ENCODE measurements around the gene GRK3. TPM values are rescaled to one million over a fixed set of nuclear protein-coding genes. Genes with fewer than 3 reads are reported as not detected.

Gene GRK3
- total and polyA plus RNA-seq, 10 of the 15 experiments (the other 5 are each of a cell fraction or from before 2014, with no cell fraction given) = 3.1 to 35.1 (median 14.7) TPM

DNA sequence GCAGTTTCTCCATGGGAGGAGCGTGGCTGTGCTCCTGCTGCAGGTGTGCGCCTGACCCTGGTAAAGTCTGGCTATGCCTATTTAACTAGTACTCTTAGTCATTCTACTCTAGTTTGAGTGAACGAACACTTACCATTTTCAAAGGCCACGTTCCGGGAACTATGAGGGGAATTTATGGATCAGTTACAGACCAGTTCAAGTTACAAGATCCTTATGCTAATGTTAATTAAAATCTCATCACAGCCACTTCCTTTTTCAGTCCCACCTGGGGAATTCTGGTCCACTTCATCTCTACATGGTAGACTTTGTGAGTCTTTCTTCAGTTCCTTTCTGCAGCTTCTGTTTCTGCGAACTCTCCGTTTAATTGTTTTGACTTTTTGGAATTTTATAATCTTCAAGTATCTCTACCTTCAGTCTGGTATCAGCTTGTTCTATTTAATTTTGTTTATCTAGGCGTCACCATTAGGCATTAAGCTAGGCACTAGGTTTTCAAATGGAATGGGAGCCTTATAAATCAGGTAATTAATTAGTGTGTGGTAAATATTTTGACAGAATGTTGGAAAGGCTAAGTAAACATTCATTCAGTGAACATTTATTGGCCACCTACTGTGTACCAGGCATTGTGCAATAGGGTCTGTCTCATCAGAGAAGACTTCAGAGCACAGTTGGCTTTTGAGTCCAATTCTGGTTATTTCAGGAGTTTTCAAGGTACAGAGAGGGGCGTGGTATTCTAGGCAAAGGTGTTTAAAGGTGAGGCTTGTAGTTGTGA is 78.9 kb downstream of the GRK3 start (continued):
- TF ChIP-seq EP300 (IDR thresholded peaks at IDR 0.05; ENCODE audit: borderline replicate concordance in 1 of 2, control insufficient read depth in 1 of 2, low read depth in 2 of 2, low read length in 2 of 2) = no peak; a peak in 1 of 4 replicates
- TF ChIP-seq, protein P1, sequence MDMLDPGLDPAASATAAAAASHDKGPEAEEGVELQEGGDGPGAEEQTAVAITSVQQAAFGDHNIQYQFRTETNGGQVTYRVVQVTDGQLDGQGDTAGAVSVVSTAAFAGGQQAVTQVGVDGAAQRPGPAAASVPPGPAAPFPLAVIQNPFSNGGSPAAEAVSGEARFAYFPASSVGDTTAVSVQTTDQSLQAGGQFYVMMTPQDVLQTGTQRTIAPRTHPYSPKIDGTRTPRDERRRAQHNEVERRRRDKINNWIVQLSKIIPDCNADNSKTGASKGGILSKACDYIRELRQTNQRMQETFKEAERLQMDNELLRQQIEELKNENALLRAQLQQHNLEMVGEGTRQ (IDR thresholded peaks at IDR 0.05; ENCODE audit: borderline replicate concordance, low read depth, low read length) = no peak
- peak; percentile 52 for TF ChIP-seq MTA2 (IDR thresholded peaks at IDR 0.05; ENCODE audit: low read depth)
- no peak for TF ChIP-seq HDAC2 (IDR thresholded peaks at IDR 0.05)
- TF ChIP-seq, protein P2, sequence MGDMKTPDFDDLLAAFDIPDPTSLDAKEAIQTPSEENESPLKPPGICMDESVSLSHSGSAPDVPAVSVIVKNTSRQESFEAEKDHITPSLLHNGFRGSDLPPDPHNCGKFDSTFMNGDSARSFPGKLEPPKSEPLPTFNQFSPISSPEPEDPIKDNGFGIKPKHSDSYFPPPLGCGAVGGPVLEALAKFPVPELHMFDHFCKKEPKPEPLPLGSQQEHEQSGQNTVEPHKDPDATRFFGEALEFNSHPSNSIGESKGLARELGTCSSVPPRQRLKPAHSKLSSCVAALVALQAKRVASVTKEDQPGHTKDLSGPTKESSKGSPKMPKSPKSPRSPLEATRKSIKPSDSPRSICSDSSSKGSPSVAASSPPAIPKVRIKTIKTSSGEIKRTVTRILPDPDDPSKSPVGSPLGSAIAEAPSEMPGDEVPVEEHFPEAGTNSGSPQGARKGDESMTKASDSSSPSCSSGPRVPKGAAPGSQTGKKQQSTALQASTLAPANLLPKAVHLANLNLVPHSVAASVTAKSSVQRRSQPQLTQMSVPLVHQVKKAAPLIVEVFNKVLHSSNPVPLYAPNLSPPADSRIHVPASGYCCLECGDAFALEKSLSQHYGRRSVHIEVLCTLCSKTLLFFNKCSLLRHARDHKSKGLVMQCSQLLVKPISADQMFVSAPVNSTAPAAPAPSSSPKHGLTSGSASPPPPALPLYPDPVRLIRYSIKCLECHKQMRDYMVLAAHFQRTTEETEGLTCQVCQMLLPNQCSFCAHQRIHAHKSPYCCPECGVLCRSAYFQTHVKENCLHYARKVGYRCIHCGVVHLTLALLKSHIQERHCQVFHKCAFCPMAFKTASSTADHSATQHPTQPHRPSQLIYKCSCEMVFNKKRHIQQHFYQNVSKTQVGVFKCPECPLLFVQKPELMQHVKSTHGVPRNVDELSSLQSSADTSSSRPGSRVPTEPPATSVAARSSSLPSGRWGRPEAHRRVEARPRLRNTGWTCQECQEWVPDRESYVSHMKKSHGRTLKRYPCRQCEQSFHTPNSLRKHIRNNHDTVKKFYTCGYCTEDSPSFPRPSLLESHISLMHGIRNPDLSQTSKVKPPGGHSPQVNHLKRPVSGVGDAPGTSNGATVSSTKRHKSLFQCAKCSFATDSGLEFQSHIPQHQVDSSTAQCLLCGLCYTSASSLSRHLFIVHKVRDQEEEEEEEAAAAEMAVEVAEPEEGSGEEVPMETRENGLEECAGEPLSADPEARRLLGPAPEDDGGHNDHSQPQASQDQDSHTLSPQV (IDR thresholded peaks at IDR 0.05) = no peak
- no peak for TF ChIP-seq CREB1 (IDR thresholded peaks at IDR 0.05; ENCODE audit: low read depth)
- TF ChIP-seq, protein P3, sequence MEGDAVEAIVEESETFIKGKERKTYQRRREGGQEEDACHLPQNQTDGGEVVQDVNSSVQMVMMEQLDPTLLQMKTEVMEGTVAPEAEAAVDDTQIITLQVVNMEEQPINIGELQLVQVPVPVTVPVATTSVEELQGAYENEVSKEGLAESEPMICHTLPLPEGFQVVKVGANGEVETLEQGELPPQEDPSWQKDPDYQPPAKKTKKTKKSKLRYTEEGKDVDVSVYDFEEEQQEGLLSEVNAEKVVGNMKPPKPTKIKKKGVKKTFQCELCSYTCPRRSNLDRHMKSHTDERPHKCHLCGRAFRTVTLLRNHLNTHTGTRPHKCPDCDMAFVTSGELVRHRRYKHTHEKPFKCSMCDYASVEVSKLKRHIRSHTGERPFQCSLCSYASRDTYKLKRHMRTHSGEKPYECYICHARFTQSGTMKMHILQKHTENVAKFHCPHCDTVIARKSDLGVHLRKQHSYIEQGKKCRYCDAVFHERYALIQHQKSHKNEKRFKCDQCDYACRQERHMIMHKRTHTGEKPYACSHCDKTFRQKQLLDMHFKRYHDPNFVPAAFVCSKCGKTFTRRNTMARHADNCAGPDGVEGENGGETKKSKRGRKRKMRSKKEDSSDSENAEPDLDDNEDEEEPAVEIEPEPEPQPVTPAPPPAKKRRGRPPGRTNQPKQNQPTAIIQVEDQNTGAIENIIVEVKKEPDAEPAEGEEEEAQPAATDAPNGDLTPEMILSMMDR (IDR thresholded peaks at IDR 0.05 in 2 of 3, conservative IDR thresholded peaks at IDR 0.05 in 1 of 3; ENCODE audit: control insufficient read depth in 2 of 3, extremely low read depth in 1 of 3, insufficient read depth in 1 of 3, low read depth in 3 of 3, low read length in 3 of 3) = no peak
- TF ChIP-seq TARDBP (IDR thresholded peaks at IDR 0.05; ENCODE audit: borderline replicate concordance) = no peak
- no peak for TF ChIP-seq ATF2 (IDR thresholded peaks at IDR 0.05; ENCODE audit: low read length)
- TF ChIP-seq CEBPB (IDR thresholded peaks at IDR 0.05; ENCODE audit: borderline replicate concordance in 1 of 2, low read depth in 2 of 2, low read length in 2 of 2) = no peak
- TF ChIP-seq SPI1 (IDR thresholded peaks at IDR 0.05; ENCODE audit: borderline replicate concordance, insufficient read depth, low read depth, low read length) = peak; percentile 83
- peak; percentile 44 for TF ChIP-seq MEF2B (IDR thresholded peaks at IDR 0.05; ENCODE audit: partially characterized antibody, poor library complexity, severe bottlenecking)
- TF ChIP-seq IKZF2 (IDR thresholded peaks at IDR 0.05) = peak in 1 of 2 experiments; percentile 60; a peak in 3 of 4 replicates
- no peak for TF ChIP-seq SRF (IDR thresholded peaks at IDR 0.05; ENCODE audit: low read depth in 2 of 2, low read length in 2 of 2)

All from GM12878 (cell line).